Measurements from ENCODE around the gene REN. TPM values are rescaled to one million over a fixed set of nuclear protein-coding genes. Genes with fewer than 3 reads are reported as not detected.

Gene REN
- total and polyA plus RNA-seq, 2 of the 8 experiments (the other 6 are each of a cell fraction or from before 2014, with no cell fraction given) = 0.05 TPM; not detected in 1

GRCh38 chr1:204172404-204173029, 6.4 kb upstream of the REN start:
- Histone ChIP-seq H4K5ac (ENCODE audit: insufficient read length, low read depth, low read length) (no peak overlapping the region), H3K18ac (ENCODE audit: extremely low read depth, low read length) (no peak overlapping the region), H3K23me2 (ENCODE audit: low read depth, low read length) (no peaks in the 10 kb centered on the region), H3K27ac (ENCODE audit: low read depth, low read length) (no peak overlapping the region), H3K14ac (ENCODE audit: insufficient read length) (no peak overlapping the region), H3K4me3 (ENCODE audit: extremely low read depth in 1 of 4, insufficient read depth in 2 of 4, low read depth in 3 of 4, low read length in 4 of 4) (no peak overlapping the region), H3K79me1 (ENCODE audit: low read depth, low read length) (no peaks in the 10 kb centered on the region), H3K79me2 (ENCODE audit: control insufficient read depth in 1 of 2, insufficient read depth in 2 of 2, low read length in 2 of 2) (no peaks in the 10 kb centered on the region), H2BK20ac (ENCODE audit: low read length) (no peak overlapping the region; the same call in 1 of the 2 replicates), H3K23ac (ENCODE audit: insufficient read length) (no peak overlapping the region), H3K9ac (replicated peaks in 1 of 4; ENCODE audit: extremely low read depth in 1 of 4, low read depth in 3 of 4, low read length in 3 of 4) (no peak overlapping the region), H4K91ac (replicated peaks; ENCODE audit: insufficient read length, low read length) (no peak overlapping the region), H2BK15ac (ENCODE audit: low read length) (no peak overlapping the region), H4K20me1 (replicated peaks in 1 of 2; ENCODE audit: control insufficient read depth in 1 of 2, insufficient read depth in 2 of 2, low read length in 2 of 2) (no peaks in the 10 kb centered on the region), H3K27me3 (replicated peaks in 1 of 4; ENCODE audit: control insufficient read depth in 3 of 4, extremely low read depth in 1 of 4, insufficient read depth in 3 of 4, low read length in 3 of 4) (0 out of 7 replicates have a peak, but pooled peaks cover 0 to 2% (median under 1%) of the 10 kb centered on the region in 4 experiments), H2BK12ac (ENCODE audit: low read depth, low read length) (no peak overlapping the region), H3K9me3 (ENCODE audit: insufficient read depth in 2 of 2, low read depth in 1 of 2, low read length in 1 of 2) (peaks cover 14 to 25% of the 10 kb centered on the region in 2 experiments), H3K4me1 (replicated peaks in 1 of 4; ENCODE audit: control insufficient read depth in 3 of 4, insufficient read depth in 4 of 4, low read length in 3 of 4) (no peaks in the 10 kb centered on the region), H3K36me3 (ENCODE audit: control insufficient read depth in 2 of 4, insufficient read depth in 4 of 4, low read length in 3 of 4) (no peaks in the 10 kb centered on the region; a peak in 1 of 8 replicates), H3K4ac (replicated peaks; ENCODE audit: insufficient read length, low read depth, low read length) (no peak overlapping the region), H2AK5ac (ENCODE audit: low read depth, low read length) (no peak overlapping the region), H2BK120ac (replicated peaks; ENCODE audit: low read depth, low read length) (no peak overlapping the region), H2AFZ (ENCODE audit: low read length) (no peak overlapping the region), H2BK5ac (ENCODE audit: low read depth, low read length) (no peak overlapping the region), H3K4me2 (ENCODE audit: insufficient read depth in 1 of 2, low read depth in 2 of 2, low read length in 2 of 2) (no peak overlapping the region), H4K8ac (ENCODE audit: extremely low read depth, insufficient read depth, low read length) (no peak overlapping the region), H3K56ac (replicated peaks; ENCODE audit: insufficient read length, low read depth, low read length) (no peak overlapping the region)
- no peak for FAIRE-seq
- ChIA-PET POLR2A (ENCODE audit: partially characterized antibody) (interaction anchor here (1.2 kb wide), 1 partner anchor 14 kb away, joined by 3 read pairs; no protein-coding TSS in a partner anchor), CTCF (ENCODE audit: partially characterized antibody) (interaction anchor here (0.7 to 10.6 kb wide), 8 partner anchors 12 to 226 kb away, joined by 3 to 106 read pairs (median 3); no protein-coding TSS in a partner anchor)
- no peak for DNase-seq (ENCODE audit: low read depth in 1 of 2, low spot score in 2 of 2)
- WGBS, 2 experiments (ENCODE audit: extremely low coverage in 1 of 2, insufficient coverage in 1 of 2, insufficient read length in 1 of 2, insufficient replicate concordance in 2 of 2, low coverage in 1 of 2, low lambda C conversion rate in 2 of 2, missing lambda C conversion rate in 1 of 2) = 89% methylated on average over 2 of the region's 2 CpGs; no CpG with 5 or more reads in 1 of the 2 experiments
- no peak for TF ChIP-seq RNF2 (IDR thresholded peaks at IDR 0.05; ENCODE audit: borderline replicate concordance, low read depth, low read length, missing control alignments, poor library complexity, severe bottlenecking)
- no peak for TF ChIP-seq POU5F1 (IDR thresholded peaks at IDR 0.05; ENCODE audit: low read depth, low read length)
- no peak for TF ChIP-seq HDAC2 (IDR thresholded peaks at IDR 0.05; ENCODE audit: borderline replicate concordance in 1 of 2, low read depth in 2 of 2, low read length in 2 of 2)
- TF ChIP-seq EP300 (IDR thresholded peaks at IDR 0.05; ENCODE audit: borderline replicate concordance in 1 of 2, low read depth in 2 of 2, low read length in 2 of 2) = no peak
- no peak for TF ChIP-seq TCF12 (IDR thresholded peaks at IDR 0.05; ENCODE audit: low read depth, low read length)
- TF ChIP-seq NRF1 (IDR thresholded peaks at IDR 0.05; ENCODE audit: low read depth, low read length) = no peak
- TF ChIP-seq CBX5 (IDR thresholded peaks at IDR 0.05; ENCODE audit: low read depth, low read length) = no peak
- no peak for TF ChIP-seq YY1 (IDR thresholded peaks at IDR 0.05; ENCODE audit: low read depth, low read length)
- no peak for TF ChIP-seq CBX8 (IDR thresholded peaks at IDR 0.05; ENCODE audit: borderline replicate concordance, low read depth, low read length)
- no peak for TF ChIP-seq POLR2AphosphoS5 (IDR thresholded peaks at IDR 0.05; ENCODE audit: low read depth, low read length)
- no peak for TF ChIP-seq TEAD4 (IDR thresholded peaks at IDR 0.05; ENCODE audit: low read depth, low read length)
- TF ChIP-seq TBP (IDR thresholded peaks at IDR 0.05; ENCODE audit: low read depth, low read length) = no peak
- no peak for TF ChIP-seq SIRT6 (IDR thresholded peaks at IDR 0.05; ENCODE audit: low read length)
